ENCODE data around the gene DNAJC7.
"Not testable (repeated sequence)": the region's sequence is repeated elsewhere in the genome, so short reads cannot be mapped to it uniquely, and the experiment has no call there.

The DNAJC7 gene

DNA sequence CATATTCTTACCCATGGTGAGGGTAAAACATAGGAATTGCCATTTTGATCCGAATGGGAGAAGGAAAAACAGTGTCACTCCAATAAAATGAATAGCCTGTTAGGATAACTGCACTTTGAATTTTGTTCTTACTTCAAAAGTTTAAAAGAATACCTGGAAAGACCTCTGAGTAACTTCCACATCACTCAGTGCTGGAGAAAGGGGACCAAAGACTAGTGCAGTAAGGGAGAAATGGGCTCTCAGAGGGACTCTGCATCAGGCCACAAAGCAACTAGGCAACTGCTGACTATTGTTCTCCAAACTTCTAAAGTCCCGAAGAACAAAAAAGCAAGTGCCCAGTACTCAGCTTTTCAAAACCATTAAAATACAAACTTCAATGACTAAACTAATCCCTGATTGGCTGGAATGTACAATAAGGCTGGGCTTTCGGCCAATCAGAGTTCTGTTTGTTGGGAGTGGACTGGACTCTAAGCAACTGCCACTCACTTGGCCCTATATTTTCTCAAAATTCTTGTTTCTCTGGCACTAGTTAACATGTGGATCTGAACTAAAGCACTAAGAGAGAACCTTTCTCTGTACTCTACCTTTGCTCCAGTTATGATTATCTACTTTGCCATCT, 6.2 kb downstream of the DNAJC7 start:
- no peak for DNase-seq (ENCODE audit: low read depth)

DNA sequence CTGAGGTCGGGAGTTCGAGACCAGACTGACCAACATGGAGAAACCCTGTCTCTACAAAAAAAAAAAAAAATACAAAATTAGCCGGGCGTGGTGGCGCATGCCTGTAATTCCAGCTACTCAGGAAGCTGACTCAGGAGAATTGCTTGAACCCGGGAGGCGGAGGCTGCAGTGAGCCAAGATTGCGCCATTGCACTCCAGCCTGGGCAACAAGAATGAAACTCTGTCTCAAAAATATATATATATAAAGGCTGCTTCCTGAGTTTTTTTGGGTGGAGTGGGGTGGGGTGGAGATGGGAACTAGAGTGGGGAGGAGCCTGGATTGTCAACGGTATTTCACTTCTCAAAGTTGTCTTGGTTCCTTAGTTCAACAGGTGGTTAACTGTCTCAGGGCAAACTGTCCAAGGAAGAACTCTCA, 7.0 kb downstream of the DNAJC7 start:
- DNase-seq (ENCODE audit: low read depth): not testable (repeated sequence)

DNA sequence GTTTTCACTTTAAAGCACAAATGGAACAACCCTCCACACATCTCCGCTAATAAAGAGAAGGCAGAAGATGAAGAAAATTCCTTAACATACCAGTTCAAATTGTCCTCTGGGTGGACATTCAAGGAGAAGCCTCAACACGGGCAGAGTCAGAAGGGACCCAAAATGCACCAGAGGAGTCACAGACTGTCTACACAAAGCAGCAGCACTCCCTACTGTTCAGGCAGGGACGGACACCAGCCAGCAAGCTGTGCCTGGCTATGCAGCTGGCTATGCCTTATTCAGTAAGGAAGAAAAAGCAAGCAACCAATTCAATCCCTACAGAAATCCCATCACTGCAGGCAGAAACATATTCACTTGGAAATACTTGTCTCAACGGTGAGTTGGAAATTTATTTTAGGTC, 8.1 kb downstream of the DNAJC7 start:
- DNase-seq (ENCODE audit: low read depth): no peak

DNA sequence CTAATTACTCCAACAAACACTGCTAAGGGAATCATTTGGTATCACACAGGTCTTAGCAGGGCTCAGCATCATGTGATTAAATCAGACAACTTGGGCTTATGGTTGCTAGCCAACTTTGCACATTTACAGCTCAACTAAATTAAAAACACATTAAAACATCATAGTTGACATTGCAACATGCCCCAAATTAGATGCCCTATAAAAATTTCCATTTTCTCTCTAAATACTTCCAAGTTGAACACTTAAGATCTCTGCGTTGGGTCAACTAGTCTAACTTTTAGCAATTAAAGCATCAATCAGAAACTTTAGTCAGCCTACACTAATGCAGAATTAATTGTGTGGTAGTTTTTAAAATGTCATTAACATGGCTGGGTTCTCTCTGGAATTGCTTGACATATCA, 12.1 kb downstream of the DNAJC7 start:
- peak; percentile 25 for DNase-seq (ENCODE audit: low read depth)

DNA sequence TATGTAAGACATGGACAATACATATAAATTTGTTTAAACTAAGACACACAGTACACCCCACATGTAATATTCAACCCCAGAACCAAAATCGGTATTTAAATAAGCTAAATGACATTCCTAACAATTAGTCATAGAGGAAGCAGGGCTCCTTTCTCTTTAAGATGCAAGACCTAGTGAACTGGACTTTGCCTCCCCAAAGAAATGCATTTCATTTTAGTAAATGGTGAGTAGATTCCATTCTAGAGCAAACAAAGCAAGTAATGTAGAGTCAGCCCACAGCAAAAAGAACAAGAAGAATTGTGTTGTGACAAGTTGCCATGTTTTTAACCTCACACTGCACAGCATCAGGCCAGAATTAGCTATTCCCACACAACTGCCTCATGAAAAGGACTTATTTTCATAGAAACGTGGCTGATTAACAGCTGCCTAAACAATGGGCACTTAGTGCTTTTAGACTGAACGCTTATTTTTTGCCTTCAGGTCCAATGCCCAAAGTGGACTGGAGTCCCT, 14.4 kb downstream of the DNAJC7 start:
- no peak for DNase-seq (ENCODE audit: low read depth)

DNA sequence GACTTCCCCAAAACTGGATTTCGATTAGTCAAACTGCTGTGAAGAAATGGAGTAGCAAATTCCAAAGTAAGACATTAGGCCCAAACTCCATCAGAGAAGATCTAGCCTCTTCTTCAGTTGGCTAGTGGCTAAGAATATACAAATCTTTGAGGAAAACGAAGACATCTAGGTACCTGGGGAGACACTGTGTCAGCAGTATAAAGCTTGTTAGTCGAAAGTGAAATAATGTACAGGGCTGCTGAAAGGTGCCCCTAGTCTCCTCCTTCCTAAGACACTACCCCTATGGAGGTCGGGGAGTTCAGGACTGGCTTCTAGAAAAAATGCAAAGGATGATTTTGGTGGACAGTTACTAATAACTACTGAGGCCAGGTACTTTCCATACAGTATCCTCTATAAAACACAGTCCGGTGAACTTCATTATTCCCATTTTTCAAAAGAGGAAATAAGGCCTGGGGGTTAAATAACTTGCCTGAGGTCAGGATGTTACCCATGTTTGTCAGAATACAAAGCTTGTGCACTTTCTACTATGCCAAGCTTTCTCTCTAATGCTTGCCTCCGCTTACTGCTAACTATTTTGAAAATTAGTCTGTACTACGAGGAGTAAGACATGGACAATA, 15.0 kb downstream of the DNAJC7 start:
- DNase-seq (ENCODE audit: low read depth): no peak

DNA sequence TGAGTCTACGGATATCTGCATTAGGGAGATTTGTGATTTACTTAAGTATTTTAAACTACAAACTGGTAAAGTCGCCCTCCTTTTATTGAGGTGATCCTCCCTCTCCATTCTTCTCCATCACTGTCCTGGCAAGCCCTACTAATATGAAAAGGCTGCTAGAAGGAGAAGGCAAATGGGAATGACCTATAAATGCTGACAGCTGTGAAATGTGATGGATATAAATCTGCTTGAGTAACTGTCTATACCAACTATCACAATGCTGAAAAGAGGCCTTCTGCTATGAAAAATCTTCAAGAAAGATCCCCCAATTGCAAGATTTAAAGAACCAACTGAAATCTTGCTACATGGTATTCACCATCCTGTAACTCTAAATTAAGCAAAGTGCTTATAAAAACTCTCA, 15.5 kb downstream of the DNAJC7 start:
- no peak for DNase-seq (ENCODE audit: low read depth)

DNA sequence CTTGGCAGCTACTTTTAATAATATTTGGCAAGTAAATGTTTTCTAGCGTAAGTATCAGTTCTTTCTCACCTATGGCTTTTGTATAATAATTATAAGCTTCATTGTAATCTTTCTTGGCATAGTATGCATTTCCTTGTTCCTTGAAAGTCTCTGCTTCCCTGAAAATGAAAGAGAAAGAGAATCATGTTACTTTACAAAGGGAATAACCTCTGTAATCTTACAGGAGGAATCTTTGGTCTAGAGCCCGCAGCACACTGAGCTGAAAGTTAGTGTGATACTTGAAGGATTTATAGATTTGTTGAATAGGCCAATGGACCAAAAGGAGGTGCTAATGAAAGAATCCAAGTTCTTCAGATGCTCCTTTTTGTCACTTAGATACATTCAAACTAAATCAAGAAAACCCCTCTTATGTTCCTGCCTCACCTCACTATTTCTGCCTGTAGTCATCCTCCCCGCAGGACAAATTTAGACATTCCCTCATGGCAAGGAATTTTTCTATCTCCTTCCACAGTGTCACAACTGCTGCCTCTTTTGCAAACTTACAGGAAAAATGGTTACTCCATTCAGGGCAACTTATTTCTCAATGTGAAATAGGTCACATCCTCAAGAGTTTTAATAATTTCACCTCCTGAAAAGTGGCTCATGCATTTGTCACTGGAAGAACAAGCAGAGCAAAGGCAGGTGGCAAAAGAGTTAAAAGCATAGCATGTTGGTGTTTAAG, 16.7 kb downstream of the DNAJC7 start:
- no peak for DNase-seq (ENCODE audit: low read depth)

DNA sequence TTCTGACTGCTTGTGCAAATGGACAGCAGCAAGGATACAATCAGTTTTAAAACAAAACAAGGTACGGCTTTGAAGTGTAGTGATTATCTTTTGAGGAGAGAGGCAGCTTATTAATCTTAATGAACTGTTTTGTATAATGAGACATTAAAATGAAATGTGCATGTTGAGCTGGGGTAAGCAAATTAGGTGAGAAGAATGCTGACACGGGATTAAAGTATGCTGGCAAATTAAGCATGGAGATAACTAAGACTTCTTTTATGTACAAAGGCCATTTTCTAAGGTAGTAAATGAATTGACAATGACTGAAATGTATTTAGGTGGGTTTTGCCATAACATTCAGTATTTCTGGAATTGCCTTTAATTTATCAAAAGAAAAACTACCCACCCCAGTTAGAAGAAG, 18.7 kb downstream of the DNAJC7 start:
- DNase-seq (ENCODE audit: low read depth): no peak

DNA sequence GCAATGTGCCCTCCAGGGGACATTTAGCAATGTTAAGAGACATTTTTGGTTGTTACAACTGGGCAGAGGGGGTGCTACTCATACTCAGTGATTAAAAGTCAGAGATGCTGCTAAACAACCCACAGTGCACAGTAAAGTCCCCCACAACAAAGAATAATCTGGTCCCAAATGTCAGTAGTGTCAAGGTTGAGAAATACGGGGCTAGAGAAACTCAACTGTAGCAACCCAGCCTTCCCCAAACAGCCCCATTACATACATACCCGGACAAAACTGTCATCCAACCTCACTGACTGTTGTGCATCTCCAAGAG, 20.4 kb downstream of the DNAJC7 start:
- no peak for DNase-seq (ENCODE audit: low read depth)

DNA sequence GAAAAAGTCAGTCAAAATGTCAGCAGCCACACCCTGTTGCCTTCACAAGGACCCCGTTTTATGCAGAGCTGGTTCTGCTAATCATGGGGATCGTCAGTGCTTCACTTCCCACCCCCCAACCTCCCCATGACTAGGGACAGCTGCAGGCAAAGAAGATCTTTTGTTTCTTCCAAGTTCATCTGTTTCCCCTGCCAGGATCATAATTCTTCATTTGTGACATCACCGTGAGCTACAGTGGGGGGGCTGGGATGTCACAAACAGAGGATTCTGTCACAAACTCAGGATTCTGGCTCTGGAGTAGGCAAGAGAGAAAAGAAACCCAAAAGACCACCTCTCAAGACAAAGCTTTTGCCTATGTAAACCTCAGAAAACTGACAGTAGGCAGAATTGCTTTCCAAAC, 24.7 kb downstream of the DNAJC7 start:
- DNase-seq (ENCODE audit: low read depth): no peak

DNA sequence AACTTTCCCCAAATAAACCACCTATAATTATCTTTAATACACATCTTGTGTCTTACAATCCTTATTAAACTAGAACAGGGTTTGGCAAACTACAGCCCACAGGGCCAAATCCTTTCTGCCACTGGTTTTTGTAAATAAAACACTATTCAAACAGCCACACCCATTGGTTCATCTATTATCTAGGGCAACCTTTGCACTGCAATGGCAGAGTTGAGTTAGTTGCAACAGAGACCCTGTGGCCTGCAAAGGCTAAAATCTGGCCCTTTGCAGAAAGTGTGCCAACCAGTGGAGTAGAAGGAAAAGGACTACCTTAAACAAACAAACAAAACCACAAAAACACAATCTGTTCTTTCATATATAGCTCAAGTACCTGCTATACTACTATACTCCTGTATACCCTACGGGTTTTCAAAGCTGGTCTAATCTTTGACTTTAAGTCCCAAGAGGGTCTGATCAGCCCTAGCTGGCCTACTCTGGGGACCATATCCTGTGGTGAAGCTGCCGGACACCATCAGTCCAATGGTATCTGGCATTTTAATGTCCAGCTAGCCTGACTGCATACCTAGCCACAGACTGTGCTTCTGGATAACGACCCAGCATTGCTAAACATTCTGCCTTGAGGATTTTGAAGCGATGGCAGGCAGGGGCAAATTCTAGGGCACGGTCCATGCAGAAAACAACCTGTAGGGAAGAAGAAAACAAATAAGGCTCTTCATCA, 27.4 kb downstream of the DNAJC7 start:
- DNase-seq (ENCODE audit: low read depth): no peak

DNA sequence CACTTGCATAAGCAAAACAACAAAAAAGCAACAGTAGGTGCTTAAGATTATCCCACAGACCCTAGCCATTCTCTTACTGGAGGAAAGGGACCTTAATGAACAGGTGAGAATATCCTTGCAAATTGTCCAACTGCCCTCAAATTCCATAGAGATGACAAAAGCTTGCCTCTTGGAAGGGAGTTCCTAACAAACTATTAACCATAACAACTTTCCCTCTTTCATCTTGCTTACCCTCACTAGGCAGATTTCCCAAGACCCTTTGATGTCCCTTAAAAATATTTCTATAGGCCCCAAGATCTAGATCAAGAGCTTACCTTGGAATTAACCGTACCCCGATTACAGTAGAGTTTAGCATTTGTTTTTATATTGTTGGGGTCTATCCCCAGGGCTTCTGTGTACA, 28.8 kb downstream of the DNAJC7 start:
- no peak for DNase-seq (ENCODE audit: low read depth)

DNA sequence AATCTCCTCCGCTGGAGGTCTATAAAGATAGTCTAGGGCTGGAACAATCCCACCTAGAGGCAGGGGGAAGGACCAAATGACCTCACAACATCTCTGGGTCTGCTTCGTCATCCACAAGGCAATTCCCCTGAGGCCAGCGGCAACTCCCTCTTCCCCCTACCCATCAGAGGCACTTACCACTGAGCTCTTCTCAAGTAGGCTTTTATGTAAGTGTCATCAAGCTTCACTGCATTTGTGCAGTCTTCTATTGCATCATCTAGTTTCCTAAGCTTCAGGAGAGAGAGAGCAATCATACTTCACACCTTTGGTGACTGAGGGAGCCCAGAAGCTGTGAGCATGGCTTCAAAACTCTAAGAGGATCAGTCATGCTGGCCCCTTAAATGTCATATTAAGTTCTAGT, 29.6 kb downstream of the DNAJC7 start:
- no peak for DNase-seq (ENCODE audit: low read depth)

DNA sequence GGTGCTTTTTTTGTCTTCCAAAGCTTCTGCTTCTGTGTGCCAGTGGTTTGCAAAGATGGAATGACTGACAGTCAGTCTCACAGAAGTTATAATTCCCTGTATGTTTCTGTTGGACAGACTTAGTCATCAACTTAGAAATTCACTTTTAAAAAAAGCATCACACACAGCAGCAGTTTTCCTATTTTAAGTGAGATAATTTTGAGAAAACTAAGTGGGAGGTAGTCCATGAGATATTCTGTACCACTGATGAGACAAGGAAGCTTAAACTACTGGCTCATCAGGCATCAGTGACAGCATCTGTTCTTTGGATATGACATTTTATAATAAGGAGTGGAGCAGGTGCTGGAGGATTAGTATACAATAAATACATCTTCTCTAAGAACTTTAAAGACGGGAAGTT, 30.6 kb downstream of the DNAJC7 start:
- no peak for DNase-seq (ENCODE audit: low read depth)

DNA sequence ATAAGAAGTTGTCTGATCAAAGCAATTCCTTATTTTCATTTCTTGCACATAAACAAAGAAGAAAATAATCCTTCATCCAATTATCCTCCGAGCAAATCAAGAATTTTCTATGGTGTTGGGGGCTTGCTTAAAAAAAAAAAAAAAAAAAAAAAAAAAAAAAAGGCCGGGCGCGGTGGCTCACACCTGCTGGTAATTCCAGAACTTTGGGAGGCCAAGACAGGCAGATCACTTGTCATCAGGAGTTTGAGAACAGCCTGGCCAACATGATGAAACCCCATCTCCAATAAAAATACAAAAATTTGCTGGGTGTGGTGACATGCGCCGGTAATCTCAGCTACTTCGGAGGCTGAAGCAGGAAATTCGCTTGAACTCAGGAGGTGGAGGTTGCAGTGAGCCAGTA, 31.3 kb downstream of the DNAJC7 start:
- no peak for DNase-seq (ENCODE audit: low read depth)

DNA sequence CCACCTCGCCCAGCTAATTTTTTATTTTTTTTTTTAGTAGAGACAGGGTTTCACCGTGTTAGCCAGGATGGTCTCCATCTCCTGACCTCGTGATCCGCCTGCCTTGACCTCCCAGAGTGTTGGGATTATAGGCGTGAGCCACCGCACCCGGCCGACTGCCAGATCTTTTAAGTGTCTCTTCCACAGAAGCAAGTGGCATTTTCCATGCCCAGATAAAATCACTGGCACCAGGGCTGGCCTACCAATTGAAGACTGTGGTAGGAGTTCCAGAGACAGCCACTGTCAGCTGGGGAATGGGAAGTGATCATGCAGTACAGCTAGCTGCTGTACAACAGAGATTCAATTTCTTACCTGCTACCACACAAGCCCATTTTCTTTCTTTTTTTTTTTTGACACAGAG, 32.8 kb downstream of the DNAJC7 start:
- no peak for DNase-seq (ENCODE audit: low read depth)

DNA sequence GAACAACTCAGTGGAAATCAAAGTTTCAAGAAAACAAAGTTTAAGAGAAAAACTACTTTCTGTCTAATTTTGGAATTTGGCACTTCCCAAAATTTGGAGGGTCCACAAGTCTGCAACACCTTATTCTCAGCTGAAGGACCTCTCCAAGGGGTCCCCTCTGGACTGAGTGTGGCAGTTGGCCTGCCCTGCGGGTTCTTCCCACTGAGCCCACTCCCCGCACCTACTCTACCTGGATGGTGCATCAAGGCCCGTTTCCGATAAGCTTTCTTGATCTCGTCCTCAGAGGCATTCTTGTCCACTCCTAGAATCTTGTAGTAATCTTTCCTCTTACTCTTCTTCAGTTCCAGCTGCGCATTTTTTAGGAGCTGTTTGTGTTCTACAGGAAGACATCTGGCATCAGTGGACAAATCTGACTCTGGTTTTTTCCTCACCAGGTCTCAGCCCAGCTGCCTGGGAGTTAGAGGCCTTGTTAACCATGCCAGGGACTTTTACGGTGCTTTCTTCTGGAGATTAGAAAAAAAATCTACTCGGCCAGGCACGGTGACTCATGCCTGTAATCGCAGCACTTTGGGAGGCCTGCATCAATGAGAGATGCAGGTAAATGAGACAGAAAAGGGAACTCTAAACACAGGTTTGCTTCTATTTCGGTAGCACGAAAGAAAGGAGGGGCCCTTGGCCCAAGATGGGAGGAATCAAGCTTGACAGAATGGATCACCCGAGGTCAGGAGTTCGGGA, 35.0 kb downstream of the DNAJC7 start:
- no peak for DNase-seq (ENCODE audit: low read depth)

DNA sequence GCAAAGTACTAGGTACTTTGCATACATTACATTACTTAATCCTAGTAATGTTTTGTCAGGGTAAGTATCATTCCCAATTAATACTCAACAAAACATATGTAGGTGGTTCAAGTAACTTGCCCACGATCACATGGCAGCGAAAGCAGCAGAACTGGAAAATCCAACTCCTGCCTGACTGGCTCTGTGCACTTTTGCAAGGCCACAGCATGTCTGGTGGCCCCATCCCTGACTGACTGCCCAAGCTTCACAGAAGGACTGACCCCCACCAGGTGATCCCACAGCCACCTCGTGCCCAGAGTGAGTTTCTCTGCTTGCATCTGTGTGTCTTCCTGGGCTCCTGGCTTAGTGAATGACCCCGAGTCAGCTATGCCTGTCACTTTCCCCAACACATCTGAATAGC, 39.2 kb downstream of the DNAJC7 start:
- DNase-seq (ENCODE audit: low read depth): no peak

DNA sequence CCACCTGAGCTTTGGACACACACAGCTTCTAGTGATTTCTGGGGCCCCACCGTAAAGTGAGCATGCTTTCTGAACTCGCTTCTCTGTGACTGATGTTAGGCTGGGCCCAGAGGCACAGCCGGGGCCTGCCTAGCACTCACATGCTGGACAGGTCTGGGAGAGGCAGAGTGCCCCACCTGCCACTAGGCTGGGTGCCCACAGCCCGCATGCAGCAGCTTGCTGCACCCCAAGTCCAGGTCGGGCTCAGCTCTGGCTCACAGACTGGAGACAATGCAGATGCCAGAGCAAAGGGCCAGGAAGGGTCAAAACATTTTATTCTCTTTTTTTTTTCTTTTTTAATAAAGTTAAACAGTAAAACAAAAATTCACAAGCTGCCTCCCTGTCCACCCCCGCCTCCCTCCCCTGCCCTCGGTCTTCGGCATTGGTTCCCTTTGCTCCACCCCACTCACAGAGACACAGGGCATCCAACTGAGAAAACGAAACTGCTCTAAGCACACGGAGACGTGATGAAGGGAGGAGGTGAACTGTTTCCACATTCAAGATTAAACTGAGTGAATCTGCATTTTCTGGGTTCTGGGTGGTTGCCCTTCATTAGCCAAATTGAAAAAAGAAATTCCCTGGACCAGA, 41.0 kb downstream of the DNAJC7 start:
- no peak for DNase-seq (ENCODE audit: low read depth)

DNA sequence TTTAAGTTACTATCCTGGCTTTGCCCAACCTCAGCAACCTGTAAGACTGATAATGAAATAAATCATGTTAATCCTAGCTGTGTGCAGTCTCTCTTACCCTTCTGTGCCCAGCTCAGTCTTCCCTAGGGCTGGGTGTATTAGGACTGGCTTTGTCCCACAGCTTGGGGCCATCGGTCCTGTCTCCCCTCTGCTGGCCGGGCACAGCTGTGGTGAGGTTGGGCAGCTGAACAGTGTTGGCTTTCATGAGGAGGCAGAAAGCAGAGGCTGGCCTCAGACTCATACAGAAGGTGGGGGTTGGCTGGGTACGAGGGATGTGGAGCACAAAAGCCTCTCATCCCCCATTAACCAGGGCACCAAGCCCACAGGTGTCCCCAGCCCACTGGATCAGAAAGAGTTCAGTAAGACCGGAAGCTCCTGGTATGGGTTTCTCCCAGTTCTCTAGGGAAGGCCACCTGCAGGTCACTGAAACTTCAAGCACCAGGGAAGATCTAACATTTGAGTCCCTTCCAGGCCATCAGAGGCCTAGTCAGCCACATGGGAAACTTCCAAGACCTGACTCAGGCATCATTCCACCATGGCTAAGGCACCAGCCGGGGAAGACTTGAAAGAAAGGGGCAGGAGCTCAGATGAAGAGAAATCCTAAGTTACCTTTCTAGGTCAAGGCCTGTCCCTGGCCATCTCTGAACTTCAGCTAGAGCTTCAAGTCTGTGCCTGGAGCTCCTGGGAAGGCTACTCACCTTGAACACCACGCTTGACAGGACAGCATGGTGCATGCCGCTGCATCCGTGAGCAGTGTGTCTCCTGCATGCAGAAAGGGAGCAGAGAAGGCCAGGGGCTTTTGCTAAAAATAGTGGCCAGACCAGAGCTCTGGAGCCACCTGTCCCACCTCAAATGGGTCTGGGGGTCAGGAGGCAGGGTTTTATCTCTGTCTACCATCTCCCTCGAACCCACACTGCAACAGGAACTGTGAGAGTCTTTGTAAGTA, 41.8 kb downstream of the DNAJC7 start:
- no peak for DNase-seq (ENCODE audit: low read depth)
